Measurements from ENCODE around the gene MYH10.

Gene MYH10

DNA sequence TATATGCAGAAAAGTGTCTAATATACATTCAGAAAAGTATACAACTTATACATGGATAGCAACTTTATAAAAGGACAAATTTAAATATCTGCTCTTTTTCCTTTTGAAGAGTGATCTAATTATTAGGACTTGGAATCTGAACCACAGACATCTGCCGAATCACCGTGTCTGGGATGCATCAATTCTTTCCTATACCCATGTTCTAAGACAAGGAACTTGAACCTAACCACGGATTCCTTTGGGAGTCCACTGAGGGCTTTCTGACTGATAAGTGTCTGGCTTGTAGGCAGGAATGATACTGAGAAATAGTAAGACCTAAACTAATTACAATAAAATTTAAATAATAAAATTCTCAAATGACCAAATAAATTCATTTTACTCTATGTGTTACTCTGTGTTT is 140.7 kb downstream of the MYH10 start:
- H3K36me3 ChIP-seq = peaks cover 5% of the 10 kb centered on the region
- H3K4me3 ChIP-seq (ENCODE audit: low read depth, low read length) = no peak overlapping the region
- no peaks in the 10 kb centered on the region for H3K27me3 ChIP-seq
- no peaks in the 10 kb centered on the region for H3K9me3 ChIP-seq
- no peaks in the 10 kb centered on the region for H3K4me1 ChIP-seq
- TF ChIP-seq CTCF (IDR thresholded peaks at IDR 0.05; ENCODE audit: low read depth, low read length) = no peak
- DNase-seq = no peak

DNA sequence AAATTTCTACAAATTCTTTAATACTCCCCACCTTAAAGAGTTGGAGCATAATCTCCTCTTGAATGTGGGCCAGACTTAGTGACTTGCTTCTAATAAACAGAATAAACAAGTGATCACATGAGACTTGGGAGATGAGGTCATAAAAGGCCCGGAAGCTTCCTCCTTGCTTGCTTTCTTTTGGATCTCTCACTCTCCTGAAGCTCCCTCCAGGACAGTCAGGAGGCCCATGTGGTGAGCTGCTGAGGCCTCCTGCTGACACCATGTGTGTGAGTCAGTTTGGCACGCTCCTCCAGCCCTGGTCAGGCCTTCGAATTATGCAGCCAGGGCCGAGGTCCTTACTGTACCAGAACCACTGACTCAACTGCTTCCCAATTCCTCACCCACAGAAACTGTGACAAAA is 141.6 kb downstream of the MYH10 start:
- no peaks in the 10 kb centered on the region for H3K9me3 ChIP-seq
- no peak for DNase-seq
- H3K4me3 ChIP-seq (ENCODE audit: low read depth, low read length) = no peak overlapping the region
- H3K36me3 ChIP-seq = peaks cover 5% of the 10 kb centered on the region
- no peaks in the 10 kb centered on the region for H3K4me1 ChIP-seq
- no peak for TF ChIP-seq CTCF (IDR thresholded peaks at IDR 0.05; ENCODE audit: low read depth, low read length)
- H3K27me3 ChIP-seq = no peaks in the 10 kb centered on the region

GRCh38 chr17:8488491-8488890 is 142.0 kb downstream of the MYH10 start:
- Histone ChIP-seq H3K4me3 (ENCODE audit: low read depth, low read length) (no peak overlapping the region), H3K36me3 (peaks cover 5% of the 10 kb centered on the region)
- no peak for TF ChIP-seq CTCF (IDR thresholded peaks at IDR 0.05; ENCODE audit: low read depth, low read length)

GRCh38 chr17:8487743-8488142 is 142.8 kb downstream of the MYH10 start:
- TF ChIP-seq CTCF (IDR thresholded peaks at IDR 0.05; ENCODE audit: low read depth, low read length) = no peak
- Histone ChIP-seq H3K9me3 (no peaks in the 10 kb centered on the region), H3K27me3 (no peaks in the 10 kb centered on the region), H3K36me3 (peaks cover 5% of the 10 kb centered on the region), H3K4me1 (no peaks in the 10 kb centered on the region), H3K4me3 (ENCODE audit: low read depth, low read length) (no peak overlapping the region)
- DNase-seq = no peak

More at GRCh38 chr17:8488491-8488890, 142.0 kb downstream of the MYH10 start:
- Histone ChIP-seq H3K9me3 (no peaks in the 10 kb centered on the region), H3K27me3 (no peaks in the 10 kb centered on the region), H3K4me1 (no peaks in the 10 kb centered on the region)
- no peak for DNase-seq

- no peak for TF ChIP-seq CTCF (IDR thresholded peaks at IDR 0.05; ENCODE audit: low read depth, low read length)
- no peak for DNase-seq
- Histone ChIP-seq H3K4me3 (ENCODE audit: low read depth, low read length) (no peak overlapping the region), H3K4me1 (no peaks in the 10 kb centered on the region), H3K27me3 (no peaks in the 10 kb centered on the region), H3K36me3 (peaks cover 8% of the 10 kb centered on the region), H3K9me3 (no peaks in the 10 kb centered on the region)
Observed at GRCh38 chr17:8487130-8487645, 143.3 kb downstream of the MYH10 start.

GRCh38 chr17:8485491-8485890 is 145.0 kb downstream of the MYH10 start:
- H3K36me3 ChIP-seq = peaks cover 4% of the 10 kb centered on the region
- no peaks in the 10 kb centered on the region for H3K27me3 ChIP-seq
- no peaks in the 10 kb centered on the region for H3K4me1 ChIP-seq
- no peaks in the 10 kb centered on the region for H3K9me3 ChIP-seq
- no peak for TF ChIP-seq CTCF (IDR thresholded peaks at IDR 0.05; ENCODE audit: low read depth, low read length)
- no peak for DNase-seq
- H3K4me3 ChIP-seq (ENCODE audit: low read depth, low read length) = no peak overlapping the region

Data from BE2C (cell line).